Measurements from ENCODE around the gene MRPS27. TPM values are rescaled to one million over a fixed set of nuclear protein-coding genes. Genes with fewer than 3 reads are reported as not detected.

Gene MRPS27
- total RNA-seq, 1 donor from 2014 or later = 37.0 TPM

GRCh38 chr5:72233835-72234234 lies 86.2 kb downstream of the MRPS27 start:
- H3K27me3 Mint-ChIP-seq (ENCODE audit: low read depth, unreplicated experiment) = no peaks in the 10 kb centered on the region
- H3K36me3 Mint-ChIP-seq (ENCODE audit: low read depth, unreplicated experiment) = peaks cover under 1% of the 10 kb centered on the region
- Histone ChIP-seq H3K27ac (ENCODE audit: low read depth, low read length) (peak overlapping the region; percentile 73), H3K27me3 (ENCODE audit: insufficient read depth, low read length) (no peaks in the 10 kb centered on the region), H3K36me3 (ENCODE audit: insufficient read depth, low read length) (peaks cover 13% of the 10 kb centered on the region), H2AFZ (ENCODE audit: low read depth, low read length) (no peak overlapping the region), H3K4me1 (ENCODE audit: insufficient read depth, low read length) (peaks cover 37% of the 10 kb centered on the region), H3K9ac (ENCODE audit: low read length) (no peak overlapping the region), H3K4me2 (ENCODE audit: low read length) (peak overlapping the region; percentile 57), H3K4me3 (ENCODE audit: insufficient read depth, low read depth, low read length) (no peak overlapping the region), H3K9me3 (ENCODE audit: insufficient read depth, low read depth, low read length) (no peaks in the 10 kb centered on the region), H4K20me1 (ENCODE audit: insufficient read depth, low read length) (no peaks in the 10 kb centered on the region), H3K79me2 (ENCODE audit: insufficient read depth, low read length) (no peaks in the 10 kb centered on the region)
- peak overlapping the region; percentile 75 for H3K27ac Mint-ChIP-seq (ENCODE audit: unreplicated experiment)
- no peak for DNase-seq (ENCODE audit: low read depth)
- H3K4me1 Mint-ChIP-seq (ENCODE audit: low read depth, unreplicated experiment) = peaks cover 58% of the 10 kb centered on the region
- no peaks in the 10 kb centered on the region for H3K9me3 Mint-ChIP-seq (ENCODE audit: unreplicated experiment)
- TF ChIP-seq CTCF (IDR thresholded peaks at IDR 0.05; ENCODE audit: insufficient read depth, low read depth, low read length) (no peak), EZH2 (IDR thresholded peaks at IDR 0.05; ENCODE audit: insufficient read depth, low read length) (no peak)
- FAIRE-seq = no peak
- H3K4me3 Mint-ChIP-seq (ENCODE audit: unreplicated experiment) = no peak overlapping the region

GRCh38 chr5:72232838-72233237 lies 87.2 kb downstream of the MRPS27 start:
- Mint-ChIP-seq H3K27me3 (ENCODE audit: low read depth, unreplicated experiment) (no peaks in the 10 kb centered on the region), H3K27ac (ENCODE audit: unreplicated experiment) (peak overlapping the region; percentile 24), H3K4me3 (ENCODE audit: unreplicated experiment) (no peak overlapping the region), H3K9me3 (ENCODE audit: unreplicated experiment) (no peaks in the 10 kb centered on the region), H3K4me1 (ENCODE audit: low read depth, unreplicated experiment) (peaks cover 52% of the 10 kb centered on the region), H3K36me3 (ENCODE audit: low read depth, unreplicated experiment) (peaks cover 2% of the 10 kb centered on the region)
- no peak for DNase-seq (ENCODE audit: low read depth)
- H3K4me2 ChIP-seq (ENCODE audit: low read length) = peak overlapping the region; percentile 21
- TF ChIP-seq CTCF (IDR thresholded peaks at IDR 0.05; ENCODE audit: insufficient read depth, low read depth, low read length) = no peak
- TF ChIP-seq EZH2 (IDR thresholded peaks at IDR 0.05; ENCODE audit: insufficient read depth, low read length) = no peak
- H4K20me1 ChIP-seq (ENCODE audit: insufficient read depth, low read length) = no peaks in the 10 kb centered on the region
- H3K79me2 ChIP-seq (ENCODE audit: insufficient read depth, low read length) = no peaks in the 10 kb centered on the region
- H3K9me3 ChIP-seq (ENCODE audit: insufficient read depth, low read depth, low read length) = no peaks in the 10 kb centered on the region
- peak; percentile 49 for FAIRE-seq
- H3K27ac ChIP-seq (ENCODE audit: low read depth, low read length) = no peak overlapping the region
- H3K4me1 ChIP-seq (ENCODE audit: insufficient read depth, low read length) = peaks cover 37% of the 10 kb centered on the region
- H3K36me3 ChIP-seq (ENCODE audit: insufficient read depth, low read length) = peaks cover 13% of the 10 kb centered on the region
- no peak overlapping the region for H3K9ac ChIP-seq (ENCODE audit: low read length)
- H3K4me3 ChIP-seq (ENCODE audit: insufficient read depth, low read depth, low read length) = no peak overlapping the region
- H3K27me3 ChIP-seq (ENCODE audit: insufficient read depth, low read length) = no peaks in the 10 kb centered on the region
- no peak overlapping the region for H2AFZ ChIP-seq (ENCODE audit: low read depth, low read length)

GRCh38 chr5:72231991-72232703 lies 87.9 kb downstream of the MRPS27 start:
- Histone ChIP-seq H3K4me2 (ENCODE audit: low read length) (peak overlapping the region; percentile 21), H3K27me3 (ENCODE audit: insufficient read depth, low read length) (no peaks in the 10 kb centered on the region), H3K9me3 (ENCODE audit: insufficient read depth, low read depth, low read length) (no peaks in the 10 kb centered on the region), H3K79me2 (ENCODE audit: insufficient read depth, low read length) (no peaks in the 10 kb centered on the region), H3K9ac (ENCODE audit: low read length) (no peak overlapping the region), H2AFZ (ENCODE audit: low read depth, low read length) (no peak overlapping the region), H4K20me1 (ENCODE audit: insufficient read depth, low read length) (no peaks in the 10 kb centered on the region), H3K36me3 (ENCODE audit: insufficient read depth, low read length) (peaks cover 10% of the 10 kb centered on the region), H3K27ac (ENCODE audit: low read depth, low read length) (no peak overlapping the region), H3K4me3 (ENCODE audit: insufficient read depth, low read depth, low read length) (no peak overlapping the region), H3K4me1 (ENCODE audit: insufficient read depth, low read length) (peaks cover 37% of the 10 kb centered on the region)
- H3K4me3 Mint-ChIP-seq (ENCODE audit: unreplicated experiment) = no peak overlapping the region
- TF ChIP-seq EZH2 (IDR thresholded peaks at IDR 0.05; ENCODE audit: insufficient read depth, low read length) (no peak), CTCF (IDR thresholded peaks at IDR 0.05; ENCODE audit: insufficient read depth, low read depth, low read length) (no peak)
- peaks cover 49% of the 10 kb centered on the region for H3K4me1 Mint-ChIP-seq (ENCODE audit: low read depth, unreplicated experiment)
- FAIRE-seq = no peak
- peaks cover 2% of the 10 kb centered on the region for H3K36me3 Mint-ChIP-seq (ENCODE audit: low read depth, unreplicated experiment)
- H3K27me3 Mint-ChIP-seq (ENCODE audit: low read depth, unreplicated experiment) = no peaks in the 10 kb centered on the region
- no peaks in the 10 kb centered on the region for H3K9me3 Mint-ChIP-seq (ENCODE audit: unreplicated experiment)
- DNase-seq (ENCODE audit: low read depth) = peak; percentile 74
- H3K27ac Mint-ChIP-seq (ENCODE audit: unreplicated experiment) = no peak overlapping the region
